ENCODE data around the gene IL17RD. TPM values are rescaled to one million over a fixed set of nuclear protein-coding genes. Genes with fewer than 3 reads are reported as not detected.

Gene IL17RD
- polyA plus RNA-seq, 2 of the 4 experiments (the other 2 are of a cell fraction), result 0.89 to 1.4 TPM

DNA sequence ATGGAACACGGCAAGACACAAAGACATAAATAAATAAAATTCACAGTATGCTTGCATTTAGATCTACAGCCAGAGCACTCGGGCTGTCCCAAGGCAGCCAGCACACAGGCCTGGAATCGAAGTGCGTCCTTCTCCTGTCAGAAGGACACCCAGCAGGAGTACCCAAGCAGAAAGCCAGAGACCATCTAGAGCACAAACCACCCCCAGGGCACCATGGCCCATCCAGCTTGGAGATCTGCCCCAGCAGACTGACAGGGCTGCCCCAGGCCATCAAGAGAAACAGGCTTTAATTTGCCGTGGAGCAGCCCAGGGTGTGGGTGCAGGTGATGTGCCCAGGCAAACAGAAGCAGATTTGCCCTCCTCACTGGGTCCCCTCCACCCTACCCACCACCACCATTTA, 112.5 kb downstream of the IL17RD start:
- TF ChIP-seq MAFK (IDR thresholded peaks at IDR 0.05; ENCODE audit: partially characterized antibody) (no peak), EHF (CRISPR knock-in tag; IDR thresholded peaks at IDR 0.05) (no peak), EHMT2 (IDR thresholded peaks at IDR 0.05; ENCODE audit: low read depth) (no peak), FOSL2 (IDR thresholded peaks at IDR 0.05) (no peak), FOSL2 (CRISPR knock-in tag; IDR thresholded peaks at IDR 0.05) (no peak), TFCP2L1 (CRISPR knock-in tag; IDR thresholded peaks at IDR 0.05) (no peak), E2F6 (IDR thresholded peaks at IDR 0.05; ENCODE audit: borderline replicate concordance, low read depth) (no peak), CBX2 (IDR thresholded peaks at IDR 0.05; ENCODE audit: borderline replicate concordance, low read depth) (no peak), HOXB5 (CRISPR knock-in tag; IDR thresholded peaks at IDR 0.05) (no peak), ZFP36 (IDR thresholded peaks at IDR 0.05; ENCODE audit: borderline replicate concordance, partially characterized antibody) (no peak), ATOH8 (CRISPR knock-in tag; IDR thresholded peaks at IDR 0.05; ENCODE audit: low read depth) (no peak), HOXB13 (CRISPR knock-in tag; IDR thresholded peaks at IDR 0.05; ENCODE audit: low read depth) (no peak), FOSB (CRISPR knock-in tag; IDR thresholded peaks at IDR 0.05) (no peak), POLR2AphosphoS2 (conservative IDR thresholded peaks at IDR 0.05; ENCODE audit: low read length) (no peak), TP53 (CRISPR knock-in tag; IDR thresholded peaks at IDR 0.05) (no peak)
- no peak overlapping the region for H3K4me2 ChIP-seq
- no peak for ATAC-seq
- no peak overlapping the region for H3K4me3 ChIP-seq
- POLR2A ChIA-PET, result no interaction called here
- H3K27ac ChIP-seq, result no peak overlapping the region
- 0 out of 3 replicates have a peak, but pooled peaks cover under 1% of the 10 kb centered on the region for H3K4me1 ChIP-seq
- DNase-seq (ENCODE audit: low read depth in 1 of 2, low spot score in 1 of 2), result no peak
- FAIRE-seq, result no peak
- CTCF ChIA-PET, result no interaction called here
- H3K9me3 ChIP-seq, result no peaks in the 10 kb centered on the region
- WGBS (ENCODE audit: missing lambda C conversion rate), result 100% methylated on average over 4 of the region's 5 CpGs

DNA sequence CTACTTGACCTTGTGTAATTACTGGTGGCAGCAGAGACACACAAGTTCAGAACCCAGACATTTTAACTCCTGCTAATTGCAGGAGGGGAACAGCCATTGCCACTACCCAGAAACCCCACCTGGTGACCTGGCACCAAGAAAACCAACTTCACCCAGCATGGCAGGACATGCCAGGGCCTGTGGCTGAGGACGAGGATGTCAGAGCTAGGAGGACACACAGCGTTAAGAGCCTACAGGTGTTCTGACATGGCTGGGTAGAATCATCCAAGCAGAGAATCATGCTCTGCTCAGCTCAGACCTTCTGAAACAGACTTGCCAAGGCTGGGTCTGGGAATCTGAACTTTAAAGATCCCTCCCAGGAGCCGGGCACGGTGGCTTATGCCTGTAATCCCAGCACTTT, 116.4 kb downstream of the IL17RD start:
- ATAC-seq (no peak), DNase-seq (ENCODE audit: low read depth in 1 of 2, low spot score in 1 of 2) (no peak), FAIRE-seq (no peak)
- TF ChIP-seq ZFP36 (IDR thresholded peaks at IDR 0.05; ENCODE audit: borderline replicate concordance, partially characterized antibody), result no peak
- no peaks in the 10 kb centered on the region for H3K4me1 ChIP-seq
- ChIA-PET POLR2A (no interaction called here), CTCF (no interaction called here)
- no peak overlapping the region for H3K4me2 ChIP-seq
- no peak overlapping the region for H3K27ac ChIP-seq
- H3K9me3 ChIP-seq, result no peaks in the 10 kb centered on the region
- no peak overlapping the region for H3K4me3 ChIP-seq
- WGBS (ENCODE audit: missing lambda C conversion rate), result 89% methylated on average over 3 of the region's 4 CpGs

DNA sequence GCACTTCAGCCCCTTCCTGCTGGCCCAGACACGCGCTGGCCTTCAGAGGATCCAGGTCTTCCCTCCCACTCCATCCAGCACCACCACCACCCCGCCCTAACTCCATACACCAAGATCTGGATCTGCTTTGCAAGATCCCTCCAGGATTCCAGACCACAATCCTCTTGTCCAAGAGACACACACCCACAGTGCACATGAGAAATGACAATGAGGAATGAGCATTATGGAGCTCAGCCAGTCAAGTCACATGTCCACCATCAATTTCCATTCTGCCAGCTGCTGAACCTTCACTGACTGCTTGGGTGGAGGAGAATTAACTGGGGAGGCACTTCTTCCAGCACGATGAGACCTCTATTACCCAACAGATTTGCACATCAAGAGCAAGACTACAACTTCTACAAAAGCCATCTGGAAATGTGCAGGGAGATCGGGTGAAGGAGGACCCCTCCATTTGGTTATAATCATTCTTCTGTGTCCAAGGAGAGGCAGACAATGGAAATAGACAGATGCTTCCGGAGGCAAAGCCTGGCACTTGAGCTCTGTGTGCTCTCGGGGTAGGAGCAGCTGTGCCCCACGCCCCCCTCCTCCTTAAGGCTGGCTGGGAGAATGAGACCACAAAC, 117.0 kb downstream of the IL17RD start:
- CTCF ChIA-PET, result interaction anchor here (1.5 kb wide), 1 partner anchor 60 kb away, joined by 5 read pairs; no protein-coding TSS in a partner anchor

GRCh38 chr3:57046101-57046765, 118.9 kb downstream of the IL17RD start:
- no peak overlapping the region for H3K27ac ChIP-seq
- no peaks in the 10 kb centered on the region for H3K9me3 ChIP-seq
- POLR2A ChIA-PET, result no interaction called here
- H3K4me3 ChIP-seq, result no peak overlapping the region
- FAIRE-seq (no peak), DNase-seq (ENCODE audit: low read depth in 1 of 2, low spot score in 1 of 2) (no peak), ATAC-seq (no peak)
- no peak for TF ChIP-seq BHLHE40 (IDR thresholded peaks at IDR 0.05; ENCODE audit: low read depth, low read length)
- TF ChIP-seq, protein P1, sequence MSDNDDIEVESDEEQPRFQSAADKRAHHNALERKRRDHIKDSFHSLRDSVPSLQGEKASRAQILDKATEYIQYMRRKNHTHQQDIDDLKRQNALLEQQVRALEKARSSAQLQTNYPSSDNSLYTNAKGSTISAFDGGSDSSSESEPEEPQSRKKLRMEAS (IDR thresholded peaks at IDR 0.05), result no peak
- no peaks in the 10 kb centered on the region for H3K4me1 ChIP-seq
- CTCF ChIA-PET, result interaction anchor here (0.6 to 1.5 kb wide), 3 partner anchors 29 to 58 kb away, joined by 4 to 7 read pairs (median 5); no protein-coding TSS in a partner anchor
- no peak overlapping the region for H3K4me2 ChIP-seq
- 78% methylated on average over 7 of the region's 7 CpGs for WGBS (ENCODE audit: missing lambda C conversion rate)

More for the DNA sequence above, 117.0 kb downstream of the IL17RD start:
- WGBS (ENCODE audit: missing lambda C conversion rate), result 81% methylated on average over 6 of the region's 8 CpGs
- FAIRE-seq (no peak), DNase-seq (ENCODE audit: low read depth in 1 of 2, low spot score in 1 of 2) (no peak), ATAC-seq (no peak)
- TF ChIP-seq BHLHE40 (IDR thresholded peaks at IDR 0.05; ENCODE audit: low read depth, low read length), result no peak
- POLR2A ChIA-PET, result no interaction called here
- H3K27ac ChIP-seq, result no peak overlapping the region
- no peaks in the 10 kb centered on the region for H3K4me1 ChIP-seq
- H3K4me3 ChIP-seq, result no peak overlapping the region
- no peaks in the 10 kb centered on the region for H3K9me3 ChIP-seq
- H3K4me2 ChIP-seq, result no peak overlapping the region
